BJ (cell line): ENCODE measurements around the gene FUT8. TPM values are rescaled to one million over a fixed set of nuclear protein-coding genes. Genes with fewer than 3 reads are reported as not detected.
"Not testable (repeated sequence)": the region's sequence is repeated elsewhere in the genome, so short reads cannot be mapped to it uniquely, and the experiment has no call there.

Source experiments
- CTCF ChIA-PET: fragments of 350-600 bp; formaldehyde crosslinking; extraction: SDS; loops from one replicate; lab custom pipeline; 2021; ENCODE audit warnings: antibody characterized with exemption, inconsistent platforms; lab: Yijun Ruan, JAX
- POLR2A ChIA-PET: fragments of 300-600 bp; sonication (Branson Sonifier 250); formaldehyde crosslinking; extraction: SDS; loops from one replicate; lab custom pipeline; 2021; ENCODE audit warnings: antibody characterized with exemption; lab: Charles Lee
- DNase-seq: peaks from one replicate; pipeline ENCODE4 v3.0.0-alpha.2; 2011; ENCODE audit warnings: low read depth
- H3K27me3 ChIP-seq: 2 replicates; pipeline ENCODE4 v1.6.0; 2011; ENCODE audit warnings: low read length; ENCODE audit not compliant: control insufficient read depth, insufficient read depth
- H3K36me3 ChIP-seq: 2 replicates; pipeline ENCODE4 v1.5.1; 2011; ENCODE audit warnings: low read length; ENCODE audit not compliant: control insufficient read depth, insufficient read depth
- H3K4me3 ChIP-seq: 2 replicates; pipeline ENCODE4 v1.5.1; 2011; ENCODE audit warnings: low read depth, mild to moderate bottlenecking, control low read depth, low read length
- polyA plus RNA-seq: library from polyadenylated mRNA; depleted of rRNA; stranded (reverse); fragments of >200 nt; gene quantifications from 2 replicates; pipeline ENCODE4 v1.2.3, GENCODE V29; 2011
- TF ChIP-seq, protein P1 (sequence below): IDR thresholded peaks from 2 replicates; pipeline ENCODE4 v1.5.1; 2011; ENCODE audit warnings: low read depth, mild to moderate bottlenecking, control low read depth, inconsistent platforms, low read length, moderate library complexity; ENCODE audit not compliant: insufficient read depth

Gene FUT8
- polyA plus RNA-seq, 1 experiment: 14.7 TPM

- TF ChIP-seq, protein P1, sequence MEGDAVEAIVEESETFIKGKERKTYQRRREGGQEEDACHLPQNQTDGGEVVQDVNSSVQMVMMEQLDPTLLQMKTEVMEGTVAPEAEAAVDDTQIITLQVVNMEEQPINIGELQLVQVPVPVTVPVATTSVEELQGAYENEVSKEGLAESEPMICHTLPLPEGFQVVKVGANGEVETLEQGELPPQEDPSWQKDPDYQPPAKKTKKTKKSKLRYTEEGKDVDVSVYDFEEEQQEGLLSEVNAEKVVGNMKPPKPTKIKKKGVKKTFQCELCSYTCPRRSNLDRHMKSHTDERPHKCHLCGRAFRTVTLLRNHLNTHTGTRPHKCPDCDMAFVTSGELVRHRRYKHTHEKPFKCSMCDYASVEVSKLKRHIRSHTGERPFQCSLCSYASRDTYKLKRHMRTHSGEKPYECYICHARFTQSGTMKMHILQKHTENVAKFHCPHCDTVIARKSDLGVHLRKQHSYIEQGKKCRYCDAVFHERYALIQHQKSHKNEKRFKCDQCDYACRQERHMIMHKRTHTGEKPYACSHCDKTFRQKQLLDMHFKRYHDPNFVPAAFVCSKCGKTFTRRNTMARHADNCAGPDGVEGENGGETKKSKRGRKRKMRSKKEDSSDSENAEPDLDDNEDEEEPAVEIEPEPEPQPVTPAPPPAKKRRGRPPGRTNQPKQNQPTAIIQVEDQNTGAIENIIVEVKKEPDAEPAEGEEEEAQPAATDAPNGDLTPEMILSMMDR: no peak
- H3K36me3 ChIP-seq: no peaks in the 10 kb centered on the region
- H3K4me3 ChIP-seq: no peak overlapping the region
- ChIA-PET CTCF (interaction anchor here (1.3 kb wide), 1 partner anchor 10 kb away, joined by 3 read pairs; no protein-coding TSS in a partner anchor), POLR2A (no interaction called here)
- no peaks in the 10 kb centered on the region for H3K27me3 ChIP-seq
- DNase-seq: no peak
Observed at GRCh38 chr14:65664436-65664835, 251.9 kb downstream of the FUT8 start.

GRCh38 chr14:65676361-65677014 is 264.0 kb downstream of the FUT8 start:
- DNase-seq: no peak

GRCh38 chr14:65685572-65685971 is 273.0 kb downstream of the FUT8 start:
- TF ChIP-seq, protein P1: no peak
- Histone ChIP-seq H3K36me3 (no peaks in the 10 kb centered on the region), H3K27me3 (no peaks in the 10 kb centered on the region), H3K4me3 (no peak overlapping the region)
- CTCF ChIA-PET: interaction anchor here (1.0 kb wide), 1 partner anchor 18 kb away, joined by 3 read pairs; no protein-coding TSS in a partner anchor
- DNase-seq: no peak
- POLR2A ChIA-PET: no interaction called here

More at GRCh38 chr14:65676361-65677014, 264.0 kb downstream of the FUT8 start:
- TF ChIP-seq, protein P1: no peak
- ChIA-PET CTCF (no interaction called here), POLR2A (no interaction called here)
- Histone ChIP-seq H3K27me3 (no peaks in the 10 kb centered on the region), H3K4me3 (no peak overlapping the region), H3K36me3 (no peaks in the 10 kb centered on the region)

DNA sequence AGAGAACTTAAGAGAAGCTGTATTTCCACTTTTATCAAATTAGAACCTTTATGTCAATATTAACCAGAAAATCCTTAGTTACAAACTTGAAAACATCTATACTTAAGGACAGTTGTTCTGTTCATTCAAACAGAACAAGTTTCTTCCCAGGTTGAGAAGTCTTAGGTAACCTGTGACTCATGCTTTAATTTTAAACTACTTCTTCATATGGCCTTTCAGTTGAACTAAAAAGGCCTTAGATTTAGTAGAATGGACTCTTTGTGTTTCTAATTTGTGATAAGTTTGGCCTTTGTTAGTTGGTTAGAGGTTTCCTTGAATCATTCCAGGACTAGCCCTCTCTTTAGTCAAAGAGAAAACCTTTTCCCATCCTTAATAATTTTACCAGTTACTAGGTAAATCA is 274.2 kb downstream of the FUT8 start:
- no peaks in the 10 kb centered on the region for H3K36me3 ChIP-seq
- DNase-seq: no peak
- no peak overlapping the region for H3K4me3 ChIP-seq
- H3K27me3 ChIP-seq: no peaks in the 10 kb centered on the region
- ChIA-PET POLR2A (no interaction called here), CTCF (interaction anchor here (1.0 kb wide), 1 partner anchor 17 kb away, joined by 3 read pairs; no protein-coding TSS in a partner anchor)
- TF ChIP-seq, protein P1: no peak

GRCh38 chr14:65689070-65689469 is 276.5 kb downstream of the FUT8 start:
- ChIA-PET CTCF (no interaction called here), POLR2A (no interaction called here)
- Histone ChIP-seq H3K4me3 (no peak overlapping the region), H3K27me3 (no peaks in the 10 kb centered on the region), H3K36me3 (no peaks in the 10 kb centered on the region)
- DNase-seq: no peak
- TF ChIP-seq, protein P1: no peak

DNA sequence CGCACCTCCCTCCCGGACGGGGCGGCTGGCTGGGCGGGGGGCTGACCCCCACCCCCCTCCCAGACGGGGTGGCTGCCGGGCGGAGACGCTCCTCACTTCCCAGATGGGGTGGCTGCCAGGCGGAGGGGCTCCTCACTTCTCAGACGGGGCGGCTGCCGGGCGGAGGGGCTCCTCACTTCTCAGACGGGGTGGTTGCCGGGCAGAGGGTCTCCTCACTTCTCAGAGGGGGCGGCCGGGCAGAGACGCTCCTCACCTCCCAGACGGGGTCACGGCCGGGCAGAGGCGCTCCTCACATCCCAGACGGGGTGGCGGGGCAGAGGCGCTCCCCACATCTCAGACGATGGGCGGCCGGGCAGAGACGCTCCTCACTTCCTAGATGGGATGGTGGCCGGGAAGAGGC is 280.0 kb downstream of the FUT8 start:
- H3K4me3 ChIP-seq, H3K36me3 ChIP-seq, DNase-seq, H3K27me3 ChIP-seq, POLR2A ChIA-PET, CTCF ChIA-PET: not testable (repeated sequence)
